Peyer's patch (tissue), 4 donors: ENCODE data around the gene KCNJ10.

Experiments
- CTCF ChIP-seq, 6 experiments: fragments of 450-650 bp in 4 of 6; fragments of 200-600 bp in 2 of 6; sonication (generic) in 1 of 6; IDR thresholded peaks; one replicate each; pipeline ENCODE4 v1.5.1; 2017 to 2019; ENCODE audit warnings: antibody characterized with exemption in 6 of 6, mild to moderate bottlenecking in 3 of 6, moderate library complexity in 1 of 6
- POLR2A ChIP-seq, 2 donors: fragments of 450-650 bp; IDR thresholded peaks; one replicate each; pipeline ENCODE4 v1.5.1; 2017; ENCODE audit warnings: antibody characterized with exemption in 2 of 2, mild to moderate bottlenecking in 2 of 2, moderate library complexity in 2 of 2

DNA sequence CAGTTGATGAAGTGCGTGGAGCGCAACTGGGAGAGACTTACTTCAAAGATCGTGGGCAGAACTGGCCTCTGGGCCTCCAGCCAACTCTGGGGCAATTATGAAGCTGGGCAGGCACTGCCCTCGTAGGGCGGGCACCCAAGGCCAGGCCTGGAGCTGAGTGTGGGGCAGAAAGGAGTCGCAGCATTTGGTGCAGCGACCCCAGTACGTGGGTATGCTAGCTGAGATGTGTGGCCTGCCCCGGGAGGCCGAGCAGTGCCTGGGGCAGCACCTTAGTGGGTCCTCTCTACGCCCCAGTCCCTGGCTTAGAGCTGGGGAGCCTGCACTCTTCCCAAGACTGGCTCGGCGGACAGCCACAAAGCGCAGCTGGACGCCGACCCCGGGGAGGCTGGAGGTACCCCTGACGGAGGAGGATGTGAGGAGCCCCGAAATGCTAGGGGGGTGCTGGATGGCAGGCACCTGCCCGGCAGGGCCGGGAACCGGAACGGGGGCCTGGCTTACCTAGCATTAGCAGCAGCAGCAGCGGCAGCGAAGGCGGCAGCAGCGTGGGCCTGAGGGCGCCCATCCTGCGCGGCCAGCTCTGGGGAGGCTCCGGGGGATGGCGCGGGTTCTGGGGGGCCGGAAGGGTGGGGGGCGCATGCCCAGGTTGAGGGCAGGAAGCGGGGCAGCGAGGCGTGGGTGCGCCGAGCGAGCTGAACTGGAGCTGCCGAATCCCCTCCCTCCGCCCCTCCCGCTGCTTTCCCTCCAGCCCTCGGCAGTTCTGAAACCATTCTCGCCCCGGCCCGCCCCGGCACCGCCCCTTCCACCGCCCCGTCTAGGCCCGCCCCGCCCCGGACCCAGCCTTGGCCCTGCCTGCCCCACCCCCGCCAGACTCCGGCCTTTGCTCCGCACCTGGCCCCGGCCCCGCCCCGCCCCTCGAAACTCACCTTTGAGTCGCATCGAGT lies 28.2 kb upstream of the KCNJ10 start, which contains the start of gene IGSF8:
- TF ChIP-seq CTCF (IDR thresholded peaks at IDR 0.05) (no peak), POLR2A (IDR thresholded peaks at IDR 0.05) (peak; percentile 43 to 80)
